Measurements from ENCODE around the gene ADGRF1.

Gene ADGRF1

DNA sequence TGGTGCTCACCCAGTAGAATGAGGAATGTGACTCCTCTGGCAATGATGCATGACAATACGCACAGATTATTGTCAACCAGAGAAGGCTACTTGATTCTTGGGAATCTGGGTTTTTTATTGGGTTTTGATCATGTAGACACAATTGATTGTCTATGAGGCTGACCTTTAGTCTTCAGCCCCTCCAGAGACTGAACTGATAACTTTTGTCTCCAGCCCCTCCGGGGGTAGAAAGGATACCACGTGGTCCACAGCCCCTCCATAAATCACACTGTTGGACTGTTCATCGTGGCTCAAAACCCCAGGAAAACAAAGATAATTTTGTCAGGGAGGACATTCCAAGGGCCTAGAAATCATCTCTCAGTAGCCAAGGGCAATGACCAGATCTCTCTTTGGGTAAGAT, 62.9 kb downstream of the ADGRF1 start:
- no peak for DNase-seq (ENCODE audit: low spot score)

DNA sequence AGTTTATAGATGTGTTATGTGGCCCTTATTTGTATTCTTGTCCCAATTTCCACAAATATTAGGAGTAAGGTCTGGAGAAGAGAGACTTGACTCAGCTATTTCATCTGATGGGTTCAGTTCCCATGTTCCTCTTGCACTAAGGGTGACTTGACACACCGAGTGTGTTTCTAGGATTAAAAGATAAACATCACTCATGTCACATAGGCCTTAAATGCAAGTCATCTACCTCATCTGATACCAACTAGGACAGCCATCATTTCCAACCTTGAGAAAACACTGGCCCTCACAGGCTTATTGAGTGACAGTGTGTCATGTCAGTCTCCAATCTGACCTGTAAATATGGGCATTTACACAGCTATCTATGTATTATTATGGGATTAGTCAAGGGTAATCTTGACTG, 67.3 kb downstream of the ADGRF1 start:
- no peak for DNase-seq (ENCODE audit: low spot score)

DNA sequence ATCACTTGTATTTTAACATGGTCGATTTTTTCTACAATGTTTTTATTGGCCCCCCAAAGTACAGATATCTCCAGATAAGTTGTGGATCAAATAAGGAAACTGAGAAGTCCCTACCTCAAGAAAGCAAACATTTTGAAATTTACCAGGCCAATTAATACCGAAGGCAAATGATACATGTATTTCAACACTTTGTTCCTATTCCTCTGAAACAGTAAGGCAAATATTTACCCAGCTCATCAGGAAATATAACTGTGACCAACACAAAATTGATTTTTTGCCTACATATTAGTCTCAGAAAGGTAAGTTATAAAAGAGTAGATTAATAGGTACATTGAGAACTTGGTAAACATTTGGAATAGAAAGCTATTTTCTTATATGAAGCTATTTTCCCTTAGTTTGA, 69.1 kb downstream of the ADGRF1 start:
- no peak for DNase-seq (ENCODE audit: low spot score)

DNA sequence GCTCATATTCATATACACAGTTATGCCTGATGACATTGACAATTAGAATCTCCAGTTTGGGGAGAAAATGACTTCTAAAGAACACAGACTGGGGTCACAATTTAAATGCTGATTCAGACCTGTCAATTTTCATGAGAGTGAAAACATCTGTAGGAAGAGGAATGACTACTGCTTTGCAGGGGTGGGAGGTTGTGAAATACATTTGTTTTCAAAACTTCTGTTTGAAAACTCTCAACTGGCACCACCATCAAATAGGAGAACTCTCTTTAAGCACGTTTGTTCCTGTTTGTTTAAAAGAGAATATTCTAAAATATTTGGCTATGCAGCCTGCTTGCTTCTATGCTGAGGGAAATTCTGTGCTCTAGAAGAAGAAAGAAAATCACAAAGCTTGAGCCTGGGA, 69.6 kb downstream of the ADGRF1 start:
- no peak for DNase-seq (ENCODE audit: low spot score)

DNA sequence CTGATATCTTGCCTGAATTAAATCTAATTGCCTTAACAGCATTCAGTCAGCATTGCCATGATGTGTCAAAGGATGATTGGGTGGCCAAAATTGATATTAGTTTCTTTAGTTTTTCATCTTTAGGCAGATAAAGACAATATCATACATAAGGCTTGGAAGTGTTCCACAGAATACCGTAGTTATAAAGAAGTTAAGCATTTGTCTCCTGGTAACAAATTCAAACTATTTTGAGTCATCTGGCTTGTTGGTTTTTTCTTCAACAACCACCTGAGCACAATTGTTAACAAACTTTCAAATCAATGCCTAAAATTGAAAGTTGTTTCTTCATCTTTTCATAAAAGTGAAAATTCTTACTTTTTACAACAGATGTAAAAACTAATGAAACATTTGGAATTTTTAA, 72.9 kb downstream of the ADGRF1 start:
- no peak for DNase-seq (ENCODE audit: low spot score)

DNA sequence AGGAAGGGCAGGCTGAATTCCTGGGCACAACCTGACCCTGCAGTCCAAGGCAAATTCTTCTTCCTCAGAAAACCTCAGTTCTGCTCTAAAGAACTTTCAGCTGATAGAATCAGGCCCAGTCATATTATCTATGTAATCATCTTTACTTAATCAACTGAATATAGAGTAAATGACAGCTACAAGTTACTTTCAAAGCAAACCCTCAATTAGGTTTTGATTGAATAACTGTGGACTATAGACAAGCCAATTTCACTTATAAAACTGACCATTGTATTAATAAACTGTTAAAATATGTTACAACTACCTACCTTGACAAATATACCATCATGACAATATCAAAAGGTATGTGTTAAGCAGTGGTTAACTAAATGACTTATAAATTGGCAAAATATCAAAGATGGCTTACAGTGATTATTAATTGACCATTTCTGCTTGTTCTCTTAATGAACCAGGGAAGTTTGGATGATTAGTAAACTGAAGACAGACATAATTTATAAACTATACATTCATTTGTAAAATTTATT, 74.2 kb downstream of the ADGRF1 start:
- no peak for DNase-seq (ENCODE audit: low spot score)

DNA sequence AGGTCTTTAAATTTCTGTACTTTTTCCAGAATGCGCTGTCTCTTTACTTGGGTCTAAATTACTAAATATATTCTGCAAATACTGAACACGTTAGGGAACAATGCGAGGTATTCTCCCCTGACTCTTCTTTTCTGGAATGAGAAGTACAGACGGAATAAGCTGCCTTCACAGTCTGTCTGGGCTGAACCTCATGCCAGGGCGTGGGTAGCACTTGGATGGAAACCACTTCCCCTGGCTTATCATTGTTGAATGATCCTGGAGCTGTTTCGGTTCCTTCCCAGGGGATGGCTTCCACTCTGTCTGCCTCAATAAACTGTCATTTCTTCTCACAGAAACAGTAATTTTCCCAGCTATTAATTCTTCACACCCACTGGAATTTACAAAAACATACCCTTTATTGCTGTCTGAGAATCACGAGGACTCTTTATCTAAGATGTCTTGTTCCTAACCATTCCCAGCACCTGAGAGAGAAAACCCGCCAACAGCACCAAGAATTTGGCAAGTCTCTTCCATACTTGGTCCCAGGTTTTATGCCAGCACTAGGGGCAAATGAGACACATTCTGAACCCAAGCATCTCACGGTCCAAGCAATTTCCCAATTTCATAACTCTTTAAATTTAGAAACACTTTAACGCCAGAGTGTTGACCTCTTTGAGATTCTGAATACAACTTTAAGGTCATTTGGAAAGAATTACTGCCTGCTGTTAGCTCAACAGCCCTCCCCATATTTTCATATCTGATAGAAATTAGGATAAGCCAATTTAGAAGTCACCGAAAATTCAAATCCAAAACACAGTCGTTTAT, 77.2 kb downstream of the ADGRF1 start:
- DNase-seq (ENCODE audit: low spot score) = no peak

DNA sequence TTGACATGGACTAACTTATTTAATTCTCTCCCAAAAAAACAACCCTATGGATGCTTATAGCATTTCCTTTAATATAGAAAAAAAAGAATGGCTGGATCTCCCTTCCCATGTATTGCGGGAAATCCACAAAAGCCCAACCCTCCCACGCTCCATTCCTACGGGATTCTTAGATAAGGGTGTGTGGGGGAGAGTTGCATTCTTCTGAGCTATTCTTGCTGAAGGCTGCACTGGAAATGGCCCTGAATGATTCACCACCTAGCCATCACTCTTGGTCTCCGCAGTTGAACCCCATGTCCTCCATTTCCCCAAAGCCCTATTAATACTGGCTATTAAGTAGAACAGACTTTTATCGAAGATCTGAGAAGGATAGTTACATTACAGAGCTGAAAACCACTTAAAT, 78.5 kb downstream of the ADGRF1 start:
- no peak for DNase-seq (ENCODE audit: low spot score)

DNA sequence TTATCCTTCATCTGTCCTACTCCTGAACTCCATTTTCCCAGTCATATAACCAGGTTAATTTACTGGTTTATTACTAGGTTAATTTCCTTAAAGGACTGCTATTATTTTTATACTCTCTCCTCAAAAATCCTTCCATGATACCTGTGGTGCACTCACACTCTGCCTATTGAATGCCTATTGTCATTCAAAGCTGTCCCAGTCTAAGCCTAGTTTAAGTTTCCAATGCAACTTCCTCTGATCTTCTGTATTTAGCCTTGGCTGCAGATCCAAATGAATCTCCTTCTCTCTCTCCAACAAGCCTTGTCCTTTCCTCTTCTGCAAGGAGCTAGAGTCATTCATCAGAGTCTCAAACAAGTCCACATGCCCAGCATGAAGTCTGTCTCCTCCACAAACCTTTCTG, 79.1 kb downstream of the ADGRF1 start:
- DNase-seq (ENCODE audit: low spot score) = no peak

DNA sequence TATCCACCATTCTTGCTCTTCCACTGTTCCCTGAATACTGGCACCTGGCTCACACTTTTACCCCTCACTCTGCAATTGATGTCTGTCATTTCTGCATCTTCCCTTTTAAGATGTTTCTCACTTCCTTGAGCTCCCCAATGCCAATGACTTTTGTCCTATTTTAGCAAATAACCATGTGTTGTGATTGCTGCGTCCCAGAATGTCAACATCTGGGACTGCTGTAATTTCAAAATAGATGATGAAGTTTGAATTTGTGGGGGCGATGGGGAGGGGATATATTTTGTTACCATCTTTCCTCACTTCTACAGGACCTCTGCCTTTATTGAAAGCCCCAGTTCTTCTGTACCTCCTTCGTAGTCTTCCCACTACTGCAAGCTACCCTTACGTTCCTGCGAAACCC, 80.4 kb downstream of the ADGRF1 start:
- DNase-seq (ENCODE audit: low spot score) = no peak

DNA sequence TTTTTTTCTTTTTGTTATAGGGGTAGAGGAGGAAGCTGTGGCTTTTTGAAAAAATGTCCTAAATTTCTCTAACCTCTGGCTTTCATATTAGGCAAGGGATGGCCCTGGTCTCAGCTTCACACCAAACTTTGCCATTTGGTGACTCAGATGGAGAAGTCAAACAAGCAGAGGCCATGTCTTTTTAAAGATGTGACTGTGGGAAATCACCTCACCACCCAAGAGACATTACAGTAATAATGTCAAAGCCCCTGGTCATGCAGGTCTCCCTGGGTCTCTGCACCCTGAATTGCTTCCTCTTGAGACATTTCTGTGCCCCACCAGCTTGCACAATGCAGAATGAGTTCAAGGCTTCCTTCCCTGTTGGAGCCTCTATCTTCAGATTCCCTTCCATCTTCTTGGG, 80.9 kb downstream of the ADGRF1 start:
- DNase-seq (ENCODE audit: low spot score) = no peak

DNA sequence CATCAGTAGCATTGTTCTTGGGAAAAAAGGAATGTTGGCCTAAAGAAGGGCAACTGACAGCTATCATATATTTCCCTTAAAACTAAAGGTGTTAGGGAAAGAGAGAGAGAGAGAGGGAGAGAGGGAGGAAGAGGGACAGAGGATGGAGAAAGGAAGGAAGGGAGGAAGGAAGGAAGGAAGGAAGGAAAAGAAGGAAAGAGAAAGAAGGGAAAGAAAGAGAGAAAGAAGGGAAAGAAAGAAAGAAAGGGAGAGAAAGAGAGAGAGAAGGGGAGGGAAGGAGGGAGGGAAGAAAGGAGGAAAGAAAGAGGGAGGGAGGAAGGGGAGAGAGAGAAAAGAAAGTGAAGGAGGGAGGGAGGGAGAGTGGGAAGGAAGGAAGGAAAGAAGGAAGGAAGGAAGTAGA, 82.7 kb downstream of the ADGRF1 start:
- no peak for DNase-seq (ENCODE audit: low spot score)

DNA sequence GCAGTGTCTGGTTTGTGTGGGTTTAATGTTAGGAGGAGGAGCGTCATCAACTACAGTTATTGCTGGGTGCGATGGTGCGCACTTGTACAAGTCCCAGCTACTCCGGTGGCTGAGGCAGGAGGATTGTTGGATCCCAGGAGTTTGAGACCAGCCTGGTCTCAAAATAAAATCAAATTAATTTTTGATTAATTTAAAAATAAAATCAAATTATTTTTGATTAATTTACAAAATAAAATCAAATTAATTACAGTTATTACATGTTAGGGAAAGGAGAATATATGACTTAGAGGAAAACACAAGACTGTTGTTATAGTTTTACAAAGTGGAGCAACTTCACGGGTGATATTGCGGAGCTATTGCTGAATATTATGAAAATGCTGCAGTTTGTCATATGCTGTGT, 85.7 kb downstream of the ADGRF1 start:
- DNase-seq (ENCODE audit: low spot score) = no peak

DNA sequence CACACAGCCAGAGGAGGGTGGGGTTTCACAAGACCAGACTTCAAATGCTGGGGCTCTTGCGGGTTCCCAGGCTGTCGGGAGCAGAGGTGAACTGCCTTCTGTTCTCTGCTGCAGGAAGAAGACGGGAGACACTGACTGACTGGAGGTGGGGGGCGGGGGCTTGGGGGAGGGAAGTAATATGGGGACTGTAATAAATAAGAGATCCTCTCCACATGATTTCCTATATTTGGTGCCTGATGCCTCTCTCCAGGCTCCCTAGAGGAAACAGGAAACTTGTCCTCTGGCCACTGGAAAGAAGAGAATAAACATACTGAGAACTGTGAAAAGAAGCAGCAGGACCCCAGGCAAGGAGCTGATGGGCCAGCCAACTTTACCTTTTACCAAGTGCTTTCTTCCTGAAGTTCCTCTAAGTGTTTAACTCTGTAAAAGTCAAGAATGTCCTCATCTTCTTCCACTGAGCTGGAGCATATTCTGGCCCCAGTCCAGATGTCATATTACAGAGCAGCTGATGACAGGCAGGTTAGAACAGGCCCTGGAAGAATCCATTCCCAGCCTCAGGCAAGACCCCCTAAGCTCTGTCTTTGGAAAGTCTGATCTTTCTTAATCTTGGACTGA, 87.2 kb downstream of the ADGRF1 start:
- no peak for DNase-seq (ENCODE audit: low spot score)

DNA sequence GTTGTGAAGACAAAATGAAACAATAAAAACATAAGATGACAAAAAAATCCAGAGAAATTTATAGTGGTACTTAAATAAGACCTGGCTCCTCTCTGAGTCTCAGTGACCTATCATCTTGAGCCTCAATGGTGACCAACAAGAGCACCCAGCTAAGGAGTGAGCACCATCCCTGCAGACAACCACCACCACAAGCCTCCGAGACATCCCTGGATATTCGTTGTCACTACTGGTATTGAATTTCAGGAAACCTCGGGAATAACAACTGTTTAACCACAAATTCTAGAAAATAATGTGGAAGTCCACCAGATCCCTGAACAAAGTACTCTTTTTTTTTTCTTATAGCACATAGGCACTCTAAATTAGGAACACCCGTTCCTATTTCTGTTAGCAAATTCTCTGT, 88.2 kb downstream of the ADGRF1 start:
- no peak for DNase-seq (ENCODE audit: low spot score)

DNA sequence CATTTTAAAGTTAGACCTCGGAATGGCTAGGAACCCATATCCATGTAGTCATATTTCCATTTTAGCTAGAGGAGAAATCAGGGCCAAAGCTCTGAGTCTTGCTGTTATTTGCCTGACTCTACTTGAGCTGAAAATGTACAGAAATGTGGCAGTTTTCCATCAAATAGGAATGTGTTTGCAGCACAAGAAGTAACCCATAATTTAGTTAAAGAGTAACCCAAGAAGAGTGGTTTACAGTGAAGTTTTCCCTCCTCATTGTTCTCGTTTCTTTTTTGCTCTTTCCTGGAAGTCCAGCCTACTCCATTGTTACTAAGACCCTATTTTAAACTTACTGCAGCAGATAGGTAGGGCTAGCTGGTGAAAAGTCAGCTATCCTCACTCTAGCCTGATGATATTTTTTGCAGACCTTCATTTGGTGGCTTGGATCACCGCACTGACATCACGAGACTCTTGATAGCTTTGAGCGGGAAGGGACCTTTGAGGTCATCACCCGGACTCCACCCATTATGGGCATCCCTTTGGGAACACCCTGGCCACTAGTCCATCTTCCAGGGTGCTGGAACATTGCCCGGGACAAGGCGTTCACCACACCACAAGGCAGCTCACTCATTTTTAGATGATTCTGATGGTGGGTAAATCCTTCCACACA, 92.4 kb downstream of the ADGRF1 start:
- no peak for DNase-seq (ENCODE audit: low spot score)

DNA sequence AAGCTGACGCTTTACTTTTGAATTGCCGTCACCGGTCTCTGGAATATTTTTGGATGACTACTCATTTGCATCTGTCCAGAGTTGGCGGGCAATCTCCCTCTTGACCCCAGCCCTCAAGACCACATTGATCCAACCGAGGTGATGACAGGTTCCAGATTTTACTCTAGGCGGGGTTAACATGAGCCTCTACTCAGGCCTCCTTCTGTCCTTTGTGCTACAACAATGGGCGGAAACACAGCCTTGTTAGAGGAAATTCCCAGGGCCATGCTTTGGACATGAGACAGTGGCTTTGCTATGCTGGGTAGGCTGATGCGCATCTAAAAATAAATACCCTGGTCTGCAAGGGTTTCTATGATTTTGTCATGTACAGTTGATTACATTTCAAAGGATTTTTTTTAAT, 93.4 kb downstream of the ADGRF1 start:
- DNase-seq (ENCODE audit: low spot score) = no peak

Measured in CD4-positive, alpha-beta T cell treated with Interleukin-15 for 4 hours (primary cell).